GM18951 (cell line): ENCODE data around the gene ANKRD52.
A peak's percentile ranks its signal among the peaks of the same experiment; 100 is the strongest.

Source experiments
- POLR2A ChIP-seq: IDR thresholded peaks from 4 replicates; pipeline ENCODE4 v1.6.1; 2011; ENCODE audit warnings: mild to moderate bottlenecking; ENCODE audit not compliant: insufficient read length, insufficient read depth; ENCODE audit errors: extremely low read depth
- in situ Hi-C: fragments of 300-500 bp; cut with MboI; formaldehyde crosslinking; loops from one replicate; pipeline ENCODE4 v1.12.0; 2022; ENCODE audit warnings: low sequenced_read_pairs, mixed read lengths, inconsistent platforms; ENCODE audit not compliant: unreplicated experiment

The ANKRD52 gene

GRCh38 chr12:56258068-56258819 lies at the start of gene ANKRD52:
TSS of gene ANKRD52 (minus strand) at chr12:56258384. CDS start at chr12:56258269, 115 bp downstream.
- peak; percentile 66 for TF ChIP-seq POLR2A
- in situ Hi-C loops, result no loop called here

- no peak for TF ChIP-seq POLR2A
- in situ Hi-C loops, result loop anchor here (5.0 kb wide), 1 partner anchor 155 kb away; no protein-coding TSS in a partner anchor
Measured at GRCh38 chr12:56307221-56307965, 49.2 kb upstream of the ANKRD52 start.

GRCh38 chr12:56304872-56305590 lies 46.8 kb upstream of the ANKRD52 start:
- in situ Hi-C loops, result loop anchor here (5.0 kb wide), 1 partner anchor 157 kb away; no protein-coding TSS in a partner anchor
- TF ChIP-seq POLR2A, result no peak

GRCh38 chr12:56304276-56304675 lies 46.1 kb upstream of the ANKRD52 start:
- no peak for TF ChIP-seq POLR2A
- in situ Hi-C loops, result no loop called here

- in situ Hi-C loops, result no loop called here
- TF ChIP-seq POLR2A, result no peak
Measured at GRCh38 chr12:56300644-56301464, 42.7 kb upstream of the ANKRD52 start.

- TF ChIP-seq POLR2A, result peak; percentile 82
- in situ Hi-C loops, result no loop called here
Measured at GRCh38 chr12:56299853-56300643, 41.9 kb upstream of the ANKRD52 start, which contains the start of gene CS. TSS of gene CS (minus strand) at chr12:56300330. CDS start at chr12:56300201, 129 bp downstream.

GRCh38 chr12:56299308-56299852 lies 41.2 kb upstream of the ANKRD52 start:
- no peak for TF ChIP-seq POLR2A
- in situ Hi-C loops, result no loop called here

GRCh38 chr12:56298828-56299227 lies 40.6 kb upstream of the ANKRD52 start:
- TF ChIP-seq POLR2A, result no peak
- in situ Hi-C loops, result no loop called here

GRCh38 chr12:56297400-56297799 lies 39.2 kb upstream of the ANKRD52 start:
- no peak for TF ChIP-seq POLR2A
- in situ Hi-C loops, result no loop called here

- in situ Hi-C loops, result no loop called here
- TF ChIP-seq POLR2A, result no peak
Measured at GRCh38 chr12:56296295-56296694, 38.1 kb upstream of the ANKRD52 start.

- in situ Hi-C loops, result no loop called here
Measured at GRCh38 chr12:56293795-56294194, 35.6 kb upstream of the ANKRD52 start.

More at GRCh38 chr12:56293795-56294194, 35.6 kb upstream of the ANKRD52 start:
- no peak for TF ChIP-seq POLR2A
